ENCODE measurements around the gene KRTAP21-2.

- TF ChIP-seq, protein P1, sequence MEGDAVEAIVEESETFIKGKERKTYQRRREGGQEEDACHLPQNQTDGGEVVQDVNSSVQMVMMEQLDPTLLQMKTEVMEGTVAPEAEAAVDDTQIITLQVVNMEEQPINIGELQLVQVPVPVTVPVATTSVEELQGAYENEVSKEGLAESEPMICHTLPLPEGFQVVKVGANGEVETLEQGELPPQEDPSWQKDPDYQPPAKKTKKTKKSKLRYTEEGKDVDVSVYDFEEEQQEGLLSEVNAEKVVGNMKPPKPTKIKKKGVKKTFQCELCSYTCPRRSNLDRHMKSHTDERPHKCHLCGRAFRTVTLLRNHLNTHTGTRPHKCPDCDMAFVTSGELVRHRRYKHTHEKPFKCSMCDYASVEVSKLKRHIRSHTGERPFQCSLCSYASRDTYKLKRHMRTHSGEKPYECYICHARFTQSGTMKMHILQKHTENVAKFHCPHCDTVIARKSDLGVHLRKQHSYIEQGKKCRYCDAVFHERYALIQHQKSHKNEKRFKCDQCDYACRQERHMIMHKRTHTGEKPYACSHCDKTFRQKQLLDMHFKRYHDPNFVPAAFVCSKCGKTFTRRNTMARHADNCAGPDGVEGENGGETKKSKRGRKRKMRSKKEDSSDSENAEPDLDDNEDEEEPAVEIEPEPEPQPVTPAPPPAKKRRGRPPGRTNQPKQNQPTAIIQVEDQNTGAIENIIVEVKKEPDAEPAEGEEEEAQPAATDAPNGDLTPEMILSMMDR (IDR thresholded peaks at IDR 0.05; ENCODE audit: extremely low read depth in 1 of 2, insufficient read depth in 1 of 2, low read depth in 1 of 2, low read length in 2 of 2), result no peak
- TF ChIP-seq POLR2AphosphoS5 (IDR thresholded peaks at IDR 0.05; ENCODE audit: insufficient read depth, low read depth, low read length), result no peak
- TF ChIP-seq POLR2A (IDR thresholded peaks at IDR 0.05; ENCODE audit: low read depth, low read length), result no peak
- TF ChIP-seq EZH2 (IDR thresholded peaks at IDR 0.05; ENCODE audit: borderline replicate concordance, low read depth, low read length, severe bottlenecking), result no peak
- no peak for TF ChIP-seq GATA2 (IDR thresholded peaks at IDR 0.05; ENCODE audit: insufficient read depth, insufficient read length, low read depth, low read length)
Observed at GRCh38 chr21:30726726-30727125, 20.3 kb downstream of the KRTAP21-2 start.
